SJSA1 (cell line): ENCODE measurements around the gene ADAM8. TPM values are rescaled to one million over a fixed set of nuclear protein-coding genes. Genes with fewer than 3 reads are reported as not detected.
"Not testable (repeated sequence)": the region's sequence is repeated elsewhere in the genome, so short reads cannot be mapped to it uniquely, and the experiment has no call there.

Experiments
- DNase-seq, 2 experiments: peaks; one replicate each; pipeline ENCODE4 v3.0.0-alpha.2; 2015 to 2020; ENCODE audit warnings: low spot score in 2 of 2, low read depth in 1 of 2
- H3K27ac ChIP-seq: fragments of 250-450 bp; sonication (Bioruptor Pico); 2 replicates; pipeline ENCODE4 v1.5.1; 2020; ENCODE audit warnings: mild to moderate bottlenecking, moderate library complexity
- H3K27me3 ChIP-seq: fragments of 250-450 bp; sonication (Bioruptor Pico); replicated peaks from 2 replicates; pipeline ENCODE4 v1.5.1; 2020; ENCODE audit warnings: mild to moderate bottlenecking, moderate library complexity
- H3K36me3 ChIP-seq: fragments of 250-450 bp; sonication (Bioruptor Pico); 2 replicates; pipeline ENCODE4 v1.5.1; 2020; ENCODE audit warnings: mild to moderate bottlenecking
- H3K4me1 ChIP-seq: fragments of 250-450 bp; sonication (Bioruptor Pico); replicated peaks from 2 replicates; pipeline ENCODE4 v1.6.1; 2021; ENCODE audit warnings: mild to moderate bottlenecking
- H3K4me3 ChIP-seq: fragments of 250-450 bp; sonication (Bioruptor Pico); 2 replicates; pipeline ENCODE4 v1.5.1; 2020; ENCODE audit warnings: mild to moderate bottlenecking
- H3K9me3 ChIP-seq: fragments of 250-450 bp; sonication (Bioruptor Pico); replicated peaks from 2 replicates; pipeline ENCODE4 v1.5.1; 2020; ENCODE audit warnings: mild to moderate bottlenecking
- total RNA-seq: library from RNA; depleted of rRNA; stranded (reverse); fragments of >200 nt; shearing (Covaris generic); gene quantifications from 2 replicates; pipeline ENCODE4 v1.2.3, GENCODE V29; 2014

The ADAM8 gene
- total RNA-seq, 1 experiment from 2014 or later = not detected

DNA sequence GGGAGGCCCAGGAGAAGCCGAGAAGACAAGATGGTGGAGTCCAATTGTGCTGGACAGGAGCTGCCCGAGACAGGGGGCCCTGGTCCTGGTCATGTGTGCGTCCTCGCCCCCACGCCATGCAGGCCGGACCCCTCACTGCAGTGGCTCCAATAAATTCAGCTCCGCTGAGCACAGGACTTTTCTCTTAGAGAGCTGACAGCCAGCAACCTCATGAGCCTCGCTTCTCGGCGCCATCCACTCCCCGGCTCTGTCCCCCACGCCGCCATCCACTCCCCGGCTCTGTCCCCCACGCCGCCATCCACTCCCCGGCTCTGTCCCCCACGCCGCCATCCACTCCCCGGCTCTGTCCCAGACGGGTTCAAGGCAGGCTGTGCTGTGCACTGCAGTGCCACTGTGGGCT, 49.4 kb downstream of the ADAM8 start:
- Histone ChIP-seq H3K4me3 (no peak overlapping the region), H3K36me3 (no peaks in the 10 kb centered on the region), H3K27me3 (peaks cover 33% of the 10 kb centered on the region), H3K9me3 (no peaks in the 10 kb centered on the region), H3K4me1 (no peaks in the 10 kb centered on the region), H3K27ac (no peak overlapping the region)
- DNase-seq = no peak

DNA sequence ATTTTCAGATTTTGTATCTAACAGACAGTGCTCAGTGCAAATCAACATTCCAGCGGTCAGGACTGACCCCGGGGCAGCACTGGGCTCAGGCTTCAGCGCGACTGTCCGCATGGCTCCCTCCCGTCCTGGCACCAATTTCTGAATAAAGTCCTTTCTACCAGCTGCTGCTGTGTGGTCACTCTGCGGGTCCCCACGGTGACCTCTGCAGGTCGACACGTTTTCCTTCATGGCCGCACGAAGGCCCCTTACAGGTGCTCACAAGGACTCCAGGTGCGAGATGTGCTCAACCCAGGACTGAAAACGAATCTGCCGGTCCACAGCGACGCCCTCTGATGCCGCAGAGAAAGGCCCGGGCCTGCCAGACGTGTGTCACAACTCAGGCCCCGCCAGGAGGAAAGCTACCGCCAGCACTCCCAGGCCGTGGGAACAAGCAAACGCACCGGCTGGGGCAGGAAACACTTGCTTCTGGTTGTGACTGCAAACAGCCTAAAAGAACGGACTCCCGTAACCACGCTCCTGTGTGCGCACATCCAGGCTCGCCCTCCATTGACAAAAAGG, 50.3 kb downstream of the ADAM8 start:
- Histone ChIP-seq H3K4me3 (no peak overlapping the region), H3K27me3 (peaks cover 23% of the 10 kb centered on the region), H3K9me3 (no peaks in the 10 kb centered on the region), H3K27ac (no peak overlapping the region), H3K36me3 (no peaks in the 10 kb centered on the region), H3K4me1 (no peaks in the 10 kb centered on the region)
- no peak for DNase-seq

DNA sequence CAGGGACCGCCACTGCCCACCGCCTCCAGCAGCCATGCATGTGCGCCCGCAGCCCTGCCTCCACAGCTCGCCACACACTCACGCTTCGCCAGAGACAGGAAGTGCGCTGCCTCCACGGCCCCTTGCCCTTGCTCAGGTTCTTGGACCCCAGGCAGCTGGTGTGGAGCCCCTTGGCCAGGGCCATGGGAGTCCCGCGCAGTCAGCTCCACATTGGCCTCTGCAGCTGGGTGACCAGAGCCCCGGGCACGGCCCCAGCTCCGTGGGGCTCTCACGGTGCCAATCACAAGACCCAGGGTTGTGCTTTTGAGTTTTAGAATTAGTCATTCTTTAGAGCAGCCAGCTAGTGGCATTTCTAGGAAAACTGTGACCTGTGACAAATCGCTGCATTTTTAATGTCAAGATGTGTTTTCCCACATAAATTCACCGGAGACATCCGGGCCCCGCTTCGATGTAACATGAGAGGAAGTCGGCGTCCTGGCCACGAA, 50.9 kb downstream of the ADAM8 start:
- H3K4me3 ChIP-seq = no peak overlapping the region
- no peaks in the 10 kb centered on the region for H3K4me1 ChIP-seq
- H3K27ac ChIP-seq = no peak overlapping the region
- DNase-seq = no peak
- H3K27me3 ChIP-seq = peaks cover 19% of the 10 kb centered on the region
- no peaks in the 10 kb centered on the region for H3K36me3 ChIP-seq
- H3K9me3 ChIP-seq = no peaks in the 10 kb centered on the region

DNA sequence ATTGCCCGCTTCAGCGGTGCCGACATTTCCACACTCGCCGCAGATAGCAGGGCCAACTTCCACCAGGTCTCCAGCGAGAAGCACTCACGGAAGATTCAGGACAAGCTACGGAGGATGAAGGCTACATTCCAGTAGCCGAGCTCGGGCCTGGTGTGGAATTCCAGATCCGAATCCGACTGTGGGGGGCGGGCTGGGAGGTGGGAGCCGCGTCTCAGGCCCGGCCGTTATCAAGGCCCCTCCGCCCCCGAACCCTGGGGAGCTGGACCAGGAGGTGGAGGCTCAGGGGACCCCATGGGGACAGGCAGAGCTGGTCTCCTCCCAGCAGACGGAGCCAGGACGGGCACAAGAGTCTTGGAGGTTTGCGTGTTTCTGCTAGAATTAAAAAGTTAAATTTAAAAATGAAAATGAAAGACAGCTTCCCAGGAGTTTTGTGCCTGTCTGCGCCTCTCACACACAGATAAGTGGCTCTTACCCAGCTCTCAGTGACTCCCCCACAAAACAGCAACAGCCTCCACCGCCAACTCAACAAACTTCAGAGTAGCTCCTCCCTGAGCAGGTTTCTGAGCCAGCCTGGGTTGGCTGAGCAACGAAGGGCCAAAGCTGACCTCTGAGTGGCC, 51.8 kb downstream of the ADAM8 start:
- H3K36me3 ChIP-seq = no peaks in the 10 kb centered on the region
- no peaks in the 10 kb centered on the region for H3K4me1 ChIP-seq
- H3K4me3 ChIP-seq = no peak overlapping the region
- no peak for DNase-seq
- H3K9me3 ChIP-seq = no peaks in the 10 kb centered on the region
- H3K27ac ChIP-seq = no peak overlapping the region
- H3K27me3 ChIP-seq = peaks cover 14% of the 10 kb centered on the region

DNA sequence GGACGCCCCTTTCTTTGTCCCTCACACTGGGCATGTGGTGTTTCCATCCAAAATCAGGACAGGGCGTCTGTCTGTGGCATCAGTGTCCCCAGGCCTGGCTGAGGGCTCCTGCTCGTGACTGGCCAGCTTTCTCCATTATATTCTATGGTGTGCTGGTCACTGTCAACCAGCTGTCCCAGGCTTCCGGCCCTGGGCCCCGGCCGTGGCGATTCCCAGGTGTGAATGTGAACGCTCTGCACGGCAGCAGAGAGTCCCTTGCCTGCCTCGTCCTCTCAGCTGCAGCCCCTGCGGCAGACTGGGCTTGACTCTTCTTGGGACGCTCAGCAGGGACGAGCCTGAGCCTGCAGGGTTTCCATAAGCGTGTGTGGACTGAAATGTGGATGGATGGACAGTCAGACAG, 52.6 kb downstream of the ADAM8 start:
- Histone ChIP-seq H3K27ac (no peak overlapping the region), H3K9me3 (no peaks in the 10 kb centered on the region), H3K36me3 (no peaks in the 10 kb centered on the region), H3K4me3 (no peak overlapping the region), H3K4me1 (no peaks in the 10 kb centered on the region), H3K27me3 (peaks cover 10% of the 10 kb centered on the region)
- no peak for DNase-seq

DNA sequence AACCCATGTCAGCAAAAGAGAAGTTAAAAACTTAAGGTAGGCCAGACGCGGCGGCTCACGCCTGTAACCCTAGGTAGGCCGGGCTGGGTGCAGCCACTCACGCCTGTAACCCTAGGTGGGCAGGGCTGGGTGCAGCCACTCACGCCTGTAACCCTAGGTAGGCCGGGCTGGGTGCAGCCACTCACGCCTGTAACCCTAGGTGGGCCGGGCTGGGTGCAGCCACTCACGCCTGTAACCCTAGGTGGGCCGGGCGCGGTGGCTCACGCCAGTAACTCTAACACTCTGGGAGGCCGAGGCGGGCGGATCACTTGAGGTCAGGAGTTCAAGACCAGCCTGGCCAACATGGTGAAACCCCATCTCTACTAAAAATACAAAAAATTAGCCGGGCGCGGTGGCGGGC, 54.9 kb downstream of the ADAM8 start:
- H3K4me1 ChIP-seq, H3K27me3 ChIP-seq, H3K4me3 ChIP-seq, H3K36me3 ChIP-seq, DNase-seq, H3K27ac ChIP-seq, H3K9me3 ChIP-seq: not testable (repeated sequence)

DNA sequence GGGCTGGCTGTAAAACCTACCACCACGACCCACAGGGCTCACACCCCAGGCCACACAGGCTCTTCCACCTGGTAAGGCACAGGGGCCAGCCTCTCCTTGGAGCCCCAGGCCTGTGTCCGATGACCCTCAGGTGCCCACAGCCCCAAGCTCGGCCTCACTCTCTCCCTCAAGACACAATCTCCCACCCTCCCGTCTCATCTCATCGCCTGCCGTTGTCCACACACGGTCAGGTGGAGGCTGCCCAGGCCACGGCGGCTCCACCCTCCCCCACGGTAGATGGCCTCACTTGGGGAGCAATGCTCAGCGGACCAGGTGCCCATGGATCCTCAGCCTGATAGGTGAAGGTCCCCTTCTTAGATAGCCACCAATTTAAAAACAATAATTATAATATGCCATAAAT, 55.3 kb downstream of the ADAM8 start:
- Histone ChIP-seq H3K4me3 (no peak overlapping the region), H3K36me3 (no peaks in the 10 kb centered on the region), H3K27me3 (0 out of 2 replicates have a peak, but pooled peaks cover 1% of the 10 kb centered on the region), H3K27ac (no peak overlapping the region), H3K9me3 (no peaks in the 10 kb centered on the region), H3K4me1 (no peaks in the 10 kb centered on the region)
- DNase-seq = no peak

DNA sequence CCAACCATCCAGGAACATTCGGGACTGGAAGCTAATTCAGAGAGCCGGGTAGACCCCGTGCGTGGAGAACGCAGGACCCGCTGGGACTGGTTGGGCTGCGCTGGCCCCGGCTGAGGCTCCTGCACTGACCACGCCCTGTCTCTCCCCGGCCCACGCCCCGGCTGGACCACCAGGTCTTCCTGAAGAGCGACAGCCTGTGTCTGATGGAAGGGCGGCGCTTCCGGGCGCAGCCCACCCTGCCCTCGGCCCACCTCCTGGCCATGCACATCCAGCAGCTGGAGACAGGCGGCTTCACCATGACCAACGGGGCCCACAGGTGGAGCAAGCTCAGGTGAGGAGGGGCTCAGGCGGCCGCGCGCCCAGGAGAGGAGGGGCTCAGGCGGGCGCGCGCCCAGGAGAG, 56.9 kb downstream of the ADAM8 start:
- no peaks in the 10 kb centered on the region for H3K27me3 ChIP-seq
- H3K9me3 ChIP-seq = no peaks in the 10 kb centered on the region
- no peaks in the 10 kb centered on the region for H3K36me3 ChIP-seq

DNA sequence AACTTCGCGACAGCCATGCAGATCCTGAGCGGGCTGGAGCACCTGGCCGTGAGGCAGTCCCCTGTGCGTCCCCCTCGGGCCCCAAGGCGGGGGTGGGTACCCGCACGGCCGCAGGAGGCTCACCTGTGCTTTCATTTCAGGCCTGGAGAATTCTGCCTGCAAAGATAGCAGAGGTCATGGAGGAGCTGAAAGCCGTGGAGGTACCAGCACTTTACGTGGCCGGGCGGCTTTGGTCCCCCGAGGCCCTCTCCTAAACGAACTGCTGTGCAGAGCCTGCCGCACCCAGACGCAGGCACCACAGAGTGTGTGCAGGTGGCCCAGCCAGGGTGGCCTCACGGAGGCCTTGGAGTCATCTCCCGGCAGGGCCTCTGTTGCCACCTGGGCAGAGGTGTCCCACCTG, 57.8 kb downstream of the ADAM8 start:
- no peak for DNase-seq
- no peaks in the 10 kb centered on the region for H3K27me3 ChIP-seq
- H3K9me3 ChIP-seq = no peaks in the 10 kb centered on the region
- no peak overlapping the region for H3K27ac ChIP-seq
- H3K4me3 ChIP-seq = no peak overlapping the region
- no peaks in the 10 kb centered on the region for H3K36me3 ChIP-seq
- H3K4me1 ChIP-seq = no peaks in the 10 kb centered on the region

More for the DNA sequence above, 56.9 kb downstream of the ADAM8 start:
- H3K4me1 ChIP-seq = no peaks in the 10 kb centered on the region
- DNase-seq = no peak
- no peak overlapping the region for H3K27ac ChIP-seq
- no peak overlapping the region for H3K4me3 ChIP-seq

DNA sequence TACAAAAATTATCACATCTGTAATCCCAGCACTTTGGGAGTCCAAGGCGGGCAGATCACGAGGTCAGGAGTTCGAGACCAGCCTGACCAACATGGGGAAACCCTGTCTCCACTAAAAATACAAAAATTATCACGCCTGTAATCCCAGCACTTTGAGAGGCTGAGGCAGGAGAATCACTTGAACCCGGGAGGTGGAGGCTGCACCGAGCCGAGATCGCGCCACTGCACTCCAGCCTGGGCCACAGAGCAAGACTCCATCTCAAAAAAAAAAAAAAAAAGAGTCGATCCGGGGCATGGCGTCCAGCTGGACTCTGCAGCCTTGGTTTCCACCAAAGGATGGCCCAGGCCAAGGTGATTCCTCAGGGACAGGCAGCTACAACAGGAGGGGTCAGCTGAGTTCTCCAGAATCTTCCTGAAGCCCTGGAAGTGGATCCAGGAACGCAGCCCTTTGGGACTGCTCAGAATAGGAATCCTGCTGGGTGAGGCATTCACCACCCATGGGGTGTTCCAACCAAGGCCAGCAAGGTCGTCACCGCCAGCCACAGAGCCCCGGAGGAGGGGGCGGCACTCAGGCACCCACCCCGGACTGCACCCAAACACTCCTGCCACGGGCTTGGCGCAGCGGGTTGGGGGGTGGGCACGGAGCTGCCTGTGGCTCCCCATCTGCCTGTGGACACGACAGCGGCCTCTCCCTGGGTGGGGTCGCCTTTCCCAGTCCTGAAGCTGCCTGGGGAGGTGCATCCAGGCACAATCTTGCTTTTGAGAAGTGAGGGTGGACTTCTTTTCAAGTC, 58.7 kb downstream of the ADAM8 start:
- H3K27ac ChIP-seq = no peak overlapping the region
- no peaks in the 10 kb centered on the region for H3K4me1 ChIP-seq
- H3K9me3 ChIP-seq = no peaks in the 10 kb centered on the region
- no peak for DNase-seq
- H3K27me3 ChIP-seq = no peaks in the 10 kb centered on the region
- no peaks in the 10 kb centered on the region for H3K36me3 ChIP-seq
- no peak overlapping the region for H3K4me3 ChIP-seq

DNA sequence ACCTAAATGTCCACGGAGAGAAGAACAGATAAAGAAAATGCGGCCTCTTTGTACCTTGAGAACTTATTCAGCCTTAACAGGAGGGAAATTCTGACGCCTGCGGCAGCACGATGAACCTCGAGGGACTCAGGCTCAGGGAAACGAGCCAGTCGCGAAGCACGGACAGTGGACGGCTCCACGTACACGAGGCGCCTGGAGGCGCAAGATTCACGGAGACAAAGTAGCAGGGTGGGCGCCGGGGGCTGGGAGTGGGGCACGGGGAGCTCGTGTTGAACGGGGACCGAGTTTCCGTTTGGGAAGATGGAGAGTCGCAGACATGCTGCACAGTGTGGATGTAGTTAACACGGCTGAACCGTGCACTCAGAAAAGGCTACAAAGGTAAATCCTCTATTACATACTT, 59.9 kb downstream of the ADAM8 start:
- Histone ChIP-seq H3K36me3 (no peaks in the 10 kb centered on the region), H3K4me1 (no peaks in the 10 kb centered on the region), H3K9me3 (no peaks in the 10 kb centered on the region), H3K27ac (no peak overlapping the region), H3K27me3 (no peaks in the 10 kb centered on the region; the same call in 1 of the 2 replicates), H3K4me3 (no peak overlapping the region)
- DNase-seq = no peak

DNA sequence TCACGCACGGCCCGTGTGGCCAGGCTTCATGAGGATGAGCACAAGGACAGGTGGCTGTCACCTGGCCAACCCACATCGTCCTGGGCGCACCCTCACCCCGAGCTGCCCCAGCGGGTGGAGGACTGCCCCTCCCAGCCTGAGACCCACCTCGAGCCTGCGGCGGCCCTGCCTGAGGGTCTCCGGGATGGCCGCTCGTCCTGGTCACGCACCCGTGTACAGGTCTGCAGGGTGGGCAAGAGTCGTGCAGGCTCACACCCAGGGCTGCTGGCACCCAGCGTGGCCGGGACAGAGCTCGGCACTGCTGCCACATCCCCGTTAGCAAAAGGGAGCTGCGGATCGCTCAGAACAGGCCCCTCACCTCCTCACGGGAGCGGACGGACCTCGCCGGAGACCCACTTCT, 61.1 kb downstream of the ADAM8 start:
- H3K9me3 ChIP-seq = no peaks in the 10 kb centered on the region
- no peak for DNase-seq
- H3K4me1 ChIP-seq = no peaks in the 10 kb centered on the region
- no peak overlapping the region for H3K4me3 ChIP-seq
- no peaks in the 10 kb centered on the region; the same call in 1 of the 2 replicates for H3K27me3 ChIP-seq
- no peaks in the 10 kb centered on the region for H3K36me3 ChIP-seq
- H3K27ac ChIP-seq = no peak overlapping the region

DNA sequence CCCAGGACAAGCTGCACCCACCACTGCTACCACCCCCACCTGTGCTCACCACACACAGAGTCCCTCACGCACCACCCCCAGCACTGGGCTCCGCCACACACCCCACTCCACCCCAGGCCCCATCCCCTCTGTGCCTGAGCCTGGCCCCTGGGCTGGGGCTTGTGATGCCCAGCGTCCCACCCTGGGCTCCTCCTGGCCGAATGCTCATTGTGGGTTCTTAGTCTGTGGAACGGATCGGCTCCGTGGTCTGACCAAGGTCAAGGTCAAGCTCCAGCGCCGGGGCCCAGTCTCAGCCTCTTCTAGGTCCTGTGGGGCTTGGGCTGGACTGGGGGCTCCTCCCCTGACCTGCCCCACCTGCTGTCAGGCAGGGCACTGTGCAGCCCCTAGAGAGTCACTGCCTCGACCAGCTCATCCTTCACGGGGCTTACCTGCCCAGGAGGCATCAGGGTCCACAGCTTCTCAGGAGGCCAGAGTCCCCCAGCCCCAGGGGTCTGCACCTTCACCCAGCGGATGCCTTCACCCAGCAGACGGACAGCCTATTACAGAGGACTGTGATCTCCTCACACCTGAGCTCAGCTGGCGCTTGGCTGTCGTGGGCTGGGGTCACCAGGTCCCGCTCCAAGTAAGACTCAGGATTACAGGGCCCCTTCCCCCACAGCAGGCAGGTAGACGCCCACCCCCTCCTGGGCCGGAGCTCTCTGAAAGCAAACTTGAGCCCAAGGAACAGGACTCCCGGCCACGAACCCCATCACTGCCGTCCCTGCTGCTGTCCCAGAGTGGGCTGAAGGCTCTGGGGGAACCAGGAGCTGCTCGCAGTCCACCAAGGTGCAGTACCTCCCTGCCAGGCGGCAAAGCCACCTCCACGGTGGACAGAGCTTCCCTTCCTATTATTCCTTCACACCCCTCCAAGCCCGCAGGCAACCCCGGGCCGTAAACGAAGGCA, 61.9 kb downstream of the ADAM8 start:
- Histone ChIP-seq H3K4me3 (no peak overlapping the region), H3K27me3 (no peaks in the 10 kb centered on the region; the same call in 1 of the 2 replicates), H3K36me3 (no peaks in the 10 kb centered on the region), H3K27ac (no peak overlapping the region), H3K9me3 (no peaks in the 10 kb centered on the region), H3K4me1 (no peaks in the 10 kb centered on the region)
- DNase-seq = no peak
